NCI-H526 treated with DMSO at 0.1 percent for 48 hours (cell line): ENCODE results near the gene NACA.
"Not testable (repeated sequence)": the region's sequence is repeated elsewhere in the genome, so short reads cannot be mapped to it uniquely, and the experiment has no call there.

Experiments
- DNase-seq: peaks from one replicate; lab custom pipeline; 2025; lab: John Stamatoyannopoulos, UW

The NACA gene

DNA sequence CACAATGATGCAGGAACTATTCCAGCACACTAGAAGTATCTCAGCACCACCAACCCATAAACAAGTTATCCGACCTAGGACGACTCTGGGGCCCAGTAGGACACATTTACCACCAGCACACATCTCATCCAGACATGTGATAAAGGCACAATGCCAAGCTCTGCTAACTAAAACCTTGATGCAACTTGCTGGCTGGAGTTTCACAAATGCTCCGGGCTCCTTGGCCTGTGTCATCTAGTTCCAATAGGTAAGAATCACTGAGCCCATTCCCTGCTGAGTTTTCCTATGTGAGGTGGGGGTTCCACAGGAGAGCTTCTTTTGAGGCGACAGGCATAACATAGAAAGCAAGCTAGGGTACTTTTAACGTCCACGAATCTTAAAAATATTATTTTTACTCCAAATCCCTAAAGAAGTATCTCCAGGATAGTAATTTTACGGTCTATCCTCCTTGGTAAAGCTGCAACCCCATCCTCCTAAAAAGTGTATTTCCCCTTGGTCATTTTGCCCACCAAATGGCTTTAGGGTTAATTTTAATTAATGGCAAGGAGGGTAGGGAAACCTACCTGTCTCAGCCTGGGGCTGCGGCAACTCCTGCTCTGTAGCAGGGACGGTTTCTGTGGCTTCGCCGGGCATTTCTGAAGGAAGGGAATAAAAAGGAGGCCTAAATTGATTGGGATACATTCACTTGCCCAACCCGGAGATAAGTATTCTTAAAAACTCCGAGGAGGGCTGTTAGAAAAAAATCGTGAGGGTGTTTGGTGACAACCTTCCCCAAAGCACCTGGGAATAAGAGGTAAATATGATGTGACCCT lies 1.0 kb downstream of the NACA start:
- no peak for DNase-seq

DNA sequence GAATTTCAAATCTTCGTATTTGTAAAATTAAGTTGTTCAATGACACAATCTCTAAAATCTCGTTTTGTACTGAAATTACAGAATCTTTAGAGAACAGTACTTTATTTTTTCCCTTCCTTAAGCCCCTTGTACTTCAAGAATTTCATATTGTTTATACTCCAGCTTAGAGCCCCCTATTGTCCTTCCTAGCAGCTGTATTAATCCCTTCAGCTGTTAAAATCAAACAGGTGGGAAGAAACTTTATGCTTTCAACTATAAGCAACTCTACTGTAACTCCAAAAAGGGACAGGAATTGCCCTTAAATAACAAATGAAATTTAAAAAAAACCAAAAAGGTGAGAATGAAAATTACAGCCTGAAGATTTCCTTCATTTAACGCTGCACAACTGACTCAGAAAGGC lies 1.7 kb downstream of the NACA start:
- DNase-seq = no peak

DNA sequence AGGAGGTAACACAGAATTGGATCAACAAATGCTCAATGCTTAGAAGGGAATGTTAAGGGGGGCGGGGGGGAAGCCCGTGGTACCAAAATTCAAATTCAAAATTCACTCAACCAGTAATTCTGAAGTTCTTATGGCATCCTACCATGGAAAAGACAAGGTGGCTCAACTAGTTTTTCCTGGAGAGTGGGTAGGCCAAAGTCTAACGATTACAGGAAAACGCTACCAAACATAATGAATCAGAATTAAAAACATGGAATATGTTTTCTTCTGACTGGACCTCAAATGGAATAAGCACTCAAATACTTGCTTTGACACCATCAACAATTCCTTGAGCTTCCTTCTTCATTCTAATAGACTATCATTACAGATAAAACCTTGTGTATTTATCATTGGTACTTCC lies 2.3 kb downstream of the NACA start:
- DNase-seq = no peak

DNA sequence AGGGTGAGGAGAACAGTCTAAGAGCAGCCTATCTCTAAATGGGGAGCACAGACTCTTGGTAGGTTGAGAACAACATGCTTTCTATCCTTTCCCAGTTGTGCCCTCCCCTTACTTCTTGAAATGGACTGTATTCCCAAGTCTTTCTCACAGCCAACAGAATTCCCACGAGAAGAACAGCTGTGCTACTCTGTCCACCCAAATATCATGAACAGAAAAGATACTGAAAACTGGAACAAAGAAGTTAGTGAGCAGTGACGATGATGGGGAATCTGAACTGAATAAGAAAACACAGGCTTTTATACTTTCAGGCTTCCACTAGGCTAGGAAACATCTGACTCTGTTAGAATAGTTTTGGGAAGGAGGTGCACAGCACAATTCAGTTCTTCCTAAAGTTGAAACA lies 3.4 kb downstream of the NACA start:
- no peak for DNase-seq

DNA sequence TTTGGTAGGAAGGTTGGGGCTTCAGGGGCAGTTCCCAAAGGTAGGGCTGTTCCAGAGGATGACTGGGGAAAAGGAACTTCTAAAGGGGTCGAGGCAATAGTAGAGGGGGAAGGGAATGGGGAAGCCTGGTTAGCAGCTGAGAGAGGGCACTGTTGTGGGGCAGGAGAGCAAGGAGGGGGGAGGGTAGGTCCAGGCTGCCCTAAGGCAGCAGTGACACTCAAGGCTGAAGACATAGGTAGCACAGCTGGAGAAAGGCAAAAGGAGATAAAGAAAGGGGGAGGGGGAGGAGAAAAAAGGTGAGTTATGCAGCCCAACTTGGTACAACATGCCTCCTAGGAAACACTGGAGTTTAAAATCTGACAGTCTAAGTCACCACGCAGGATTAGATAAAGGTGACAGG lies 3.9 kb downstream of the NACA start:
- DNase-seq = no peak

DNA sequence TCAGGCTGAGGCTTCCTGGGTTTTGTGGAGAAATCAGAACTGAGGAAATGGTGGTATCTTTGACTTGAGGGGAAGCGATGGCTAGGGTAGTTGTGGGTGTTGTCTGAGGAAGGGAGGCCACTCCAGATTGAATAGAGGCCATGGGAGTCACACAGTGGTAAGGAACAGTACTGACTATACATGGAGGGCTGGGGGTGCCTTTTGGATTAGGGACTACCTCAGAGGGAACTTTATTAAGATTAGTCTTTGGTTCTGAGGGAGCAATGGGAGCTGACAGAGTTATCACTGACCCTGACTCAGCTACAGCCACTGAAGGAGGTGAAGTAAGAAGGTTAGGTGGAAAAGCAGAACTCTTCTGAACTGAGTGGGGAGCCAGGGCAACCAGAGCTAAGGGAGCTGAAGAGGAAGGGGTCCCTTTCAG lies 4.4 kb downstream of the NACA start:
- DNase-seq = no peak

DNA sequence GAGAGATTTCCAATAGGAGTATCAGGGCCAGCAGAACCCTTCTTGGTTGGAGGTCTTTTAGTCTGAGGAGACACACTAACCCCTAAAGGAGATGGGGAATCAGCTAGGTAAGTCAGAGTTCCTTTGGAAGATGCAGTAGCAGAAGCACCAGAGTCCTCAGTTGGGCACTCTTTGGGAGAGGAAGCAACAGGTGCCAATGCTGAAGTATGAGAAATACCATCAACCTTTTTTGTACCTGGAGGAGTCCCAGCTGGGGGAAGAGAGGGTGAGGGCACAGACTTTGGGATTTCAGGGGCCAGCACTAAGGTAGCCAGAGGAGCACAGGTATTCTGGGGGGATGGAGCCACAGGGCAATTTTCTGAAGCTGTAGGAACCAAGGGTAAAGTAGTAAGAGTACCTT lies 6.0 kb downstream of the NACA start:
- DNase-seq = no peak

DNA sequence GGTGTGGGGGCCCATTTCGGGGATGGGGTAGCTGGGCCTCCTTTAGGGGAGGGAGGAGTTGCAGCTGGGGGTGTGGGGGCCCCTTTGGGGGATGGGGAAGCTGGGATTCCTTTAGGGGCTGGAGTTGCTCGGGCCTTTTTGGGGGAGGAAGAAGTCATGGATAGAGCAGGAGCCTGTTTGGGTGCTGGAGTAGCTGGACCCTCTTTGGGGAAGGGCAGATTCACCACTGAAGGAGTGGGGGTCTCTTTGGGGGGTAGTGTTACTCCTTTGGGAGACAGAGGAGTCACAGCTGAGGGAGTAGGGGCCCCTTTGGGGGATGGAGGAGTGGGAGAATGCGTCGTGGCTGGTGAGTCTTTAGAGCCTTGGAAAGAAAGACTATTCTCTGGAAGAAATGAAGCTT lies 6.5 kb downstream of the NACA start:
- DNase-seq = no peak

DNA sequence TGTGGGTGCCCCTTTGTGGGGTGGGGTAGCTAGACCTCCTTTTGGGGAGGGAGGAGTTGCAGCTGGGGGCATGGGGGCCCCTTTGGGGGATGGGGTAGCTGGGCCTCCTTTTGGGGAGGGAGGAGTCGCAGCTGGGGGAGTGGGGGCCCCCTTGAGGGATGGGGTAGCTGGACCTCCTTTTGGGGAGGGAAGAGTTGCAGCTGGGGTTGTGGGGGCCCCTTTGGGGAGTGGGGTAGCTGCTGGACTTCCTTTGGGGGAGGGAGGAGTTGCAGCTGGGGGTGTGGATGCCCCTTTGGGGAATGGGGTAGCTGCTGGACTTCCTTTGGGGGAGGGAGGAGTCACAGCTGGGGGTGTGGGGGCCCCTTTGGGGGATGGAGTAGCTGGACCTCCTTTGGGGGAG lies 7.0 kb downstream of the NACA start:
- DNase-seq = no peak

DNA sequence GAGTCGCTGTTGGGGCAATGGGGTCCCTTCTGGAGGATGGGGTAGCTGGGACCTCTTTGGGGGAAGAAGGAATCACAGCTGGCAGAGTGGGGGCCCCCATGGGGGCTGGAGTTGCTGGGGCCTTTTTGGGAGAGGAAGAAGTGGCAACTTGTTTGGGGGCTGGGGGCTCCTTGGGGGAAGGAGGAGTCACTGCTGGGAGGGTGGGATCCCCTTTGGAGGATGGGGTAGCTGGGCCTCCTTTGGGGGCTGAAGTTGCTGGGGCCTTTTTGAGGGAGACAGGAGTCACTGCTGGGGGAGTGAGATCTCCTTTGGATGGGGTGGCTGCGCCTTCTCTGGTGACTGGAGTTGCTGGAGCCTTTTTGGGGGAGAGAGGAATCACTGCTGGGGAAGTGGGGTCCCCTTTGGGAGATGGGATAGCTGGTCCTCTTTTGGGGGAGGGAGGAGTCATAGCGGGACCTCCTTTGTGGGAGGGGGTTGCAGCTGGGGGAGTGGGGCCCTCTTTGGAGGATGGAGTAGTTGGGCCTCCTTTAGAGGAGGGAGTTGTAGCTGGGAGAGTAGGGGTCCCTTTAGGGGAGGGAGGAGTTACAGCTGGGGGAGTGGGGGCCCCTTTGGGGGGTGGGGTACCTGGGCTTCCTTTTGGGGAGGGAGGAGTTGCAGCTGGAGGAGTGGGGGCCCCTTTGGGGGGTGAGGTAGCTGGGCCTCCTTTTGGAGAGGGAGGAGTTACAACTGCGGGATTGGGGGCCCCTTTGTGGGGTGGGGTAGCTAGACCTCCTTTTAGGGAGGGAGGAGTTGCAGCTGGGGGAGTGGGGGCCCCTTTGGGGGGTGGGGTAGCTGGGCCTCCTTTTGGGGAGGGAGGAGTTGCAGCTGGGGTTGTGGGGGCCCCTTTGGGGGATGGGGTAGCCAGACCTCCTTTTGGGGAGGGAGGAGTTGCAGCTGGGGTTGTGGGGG lies 7.9 kb downstream of the NACA start:
- no peak for DNase-seq

DNA sequence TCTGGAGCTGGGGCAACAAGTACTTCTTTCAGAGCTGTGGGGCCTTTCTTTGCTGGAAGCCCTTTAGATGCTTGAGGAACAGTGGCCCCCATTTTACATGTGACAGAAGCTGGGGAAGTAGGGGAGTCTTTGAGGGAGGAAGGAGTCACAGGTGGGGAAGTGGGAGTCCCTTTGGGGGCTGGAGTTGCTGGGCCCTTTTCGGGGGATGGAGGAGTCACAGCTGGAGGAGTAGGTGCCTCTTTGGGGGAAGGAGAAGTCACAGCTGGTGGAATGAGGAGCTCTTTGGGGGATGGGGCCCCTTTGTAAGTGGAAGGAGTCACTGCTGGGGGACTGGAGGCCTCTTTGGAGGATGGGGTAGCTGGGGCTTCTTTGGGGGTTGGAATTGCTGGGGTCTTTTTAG lies 8.6 kb downstream of the NACA start:
- DNase-seq = no peak

DNA sequence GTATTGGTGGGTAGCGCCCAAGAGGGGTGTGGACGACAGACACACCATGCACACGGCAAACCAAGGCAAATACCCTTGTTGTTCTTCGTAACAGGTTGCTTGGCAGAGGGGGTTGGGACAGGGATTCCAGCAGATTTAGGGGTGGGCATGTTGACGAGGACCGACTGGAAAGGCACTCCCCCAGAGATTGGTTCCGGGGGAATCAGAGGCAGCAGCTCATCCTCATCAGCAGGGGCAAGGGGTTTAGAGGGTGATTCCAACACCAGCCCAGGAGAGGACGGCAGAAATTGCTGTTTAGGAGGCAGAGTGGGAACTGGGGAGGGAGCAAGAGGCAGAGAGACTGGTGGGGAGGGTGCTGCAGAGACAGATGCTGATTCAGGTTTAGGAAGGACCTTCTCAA lies 9.3 kb downstream of the NACA start:
- no peak for DNase-seq

DNA sequence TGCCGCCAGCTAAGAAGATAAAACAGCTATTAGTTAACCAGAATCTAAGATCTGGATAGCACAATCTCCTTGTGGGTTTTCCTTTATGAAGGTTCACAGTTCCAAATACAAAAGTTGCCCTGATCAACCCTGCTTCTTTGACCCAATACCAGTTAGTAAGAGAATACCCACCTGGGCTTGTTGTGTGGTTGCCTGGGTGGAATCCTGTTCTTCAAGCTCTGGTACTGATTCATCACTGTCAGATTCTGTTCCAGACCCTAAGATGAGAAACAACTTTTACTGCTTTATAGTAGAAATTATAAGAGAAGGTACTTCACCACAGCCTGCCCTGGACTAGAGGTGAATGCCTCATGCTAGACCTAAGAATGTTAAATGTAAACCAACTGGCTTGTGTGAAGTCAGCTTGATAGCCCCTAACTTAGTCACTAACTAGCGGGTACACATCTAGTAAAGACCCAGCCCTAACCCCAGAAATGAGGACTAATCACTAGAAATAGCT lies 10.6 kb downstream of the NACA start:
- DNase-seq = no peak

DNA sequence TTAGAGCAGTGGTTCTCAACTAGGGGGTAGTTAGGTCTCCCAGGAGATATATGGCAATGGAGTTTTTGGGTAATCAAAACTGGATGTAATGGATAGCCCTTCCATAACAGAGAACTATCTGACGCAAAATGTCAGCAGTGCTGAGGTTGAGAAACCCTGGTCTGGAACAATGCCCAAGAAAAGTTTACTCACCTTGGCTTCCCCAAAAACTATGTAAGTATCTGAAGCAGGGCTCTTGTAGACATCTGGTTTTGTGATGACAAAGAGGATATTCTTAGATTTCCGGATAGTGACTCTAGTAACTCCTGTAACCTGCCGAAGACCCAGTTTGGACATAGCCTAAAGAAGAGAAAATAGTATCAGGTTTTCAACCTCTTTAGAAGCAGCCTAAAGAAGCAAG lies 11.8 kb downstream of the NACA start:
- no peak for DNase-seq

DNA sequence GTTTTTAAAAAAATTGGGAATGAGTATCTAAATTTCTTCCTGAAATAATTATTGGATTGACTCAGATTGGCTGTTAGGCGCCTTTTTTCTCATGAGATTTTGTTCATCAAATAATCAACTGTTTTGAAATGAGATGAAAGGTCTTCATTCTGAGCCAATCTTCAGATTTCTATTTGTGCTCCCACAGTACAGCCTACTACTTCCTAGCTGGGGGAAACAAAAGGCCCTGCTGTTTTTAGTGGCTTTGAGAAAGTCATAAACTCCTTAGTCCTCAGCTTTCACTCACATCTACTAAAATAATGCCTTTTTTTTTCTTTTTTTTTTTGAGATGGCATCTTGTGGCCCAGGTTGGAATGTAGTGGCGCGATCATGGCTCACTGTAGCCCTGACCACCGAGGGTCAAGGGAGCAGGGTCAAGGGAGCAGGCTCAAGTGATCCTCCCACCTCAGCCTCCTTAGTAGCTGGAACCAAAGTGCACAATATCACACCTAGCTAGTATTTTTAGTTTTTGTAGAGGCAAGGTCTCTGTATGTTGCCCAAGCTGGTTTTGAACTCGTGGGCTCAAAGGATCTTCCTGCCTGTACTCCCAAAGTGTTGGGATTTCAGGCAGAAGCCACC lies 15.2 kb downstream of the NACA start:
- DNase-seq = no peak

DNA sequence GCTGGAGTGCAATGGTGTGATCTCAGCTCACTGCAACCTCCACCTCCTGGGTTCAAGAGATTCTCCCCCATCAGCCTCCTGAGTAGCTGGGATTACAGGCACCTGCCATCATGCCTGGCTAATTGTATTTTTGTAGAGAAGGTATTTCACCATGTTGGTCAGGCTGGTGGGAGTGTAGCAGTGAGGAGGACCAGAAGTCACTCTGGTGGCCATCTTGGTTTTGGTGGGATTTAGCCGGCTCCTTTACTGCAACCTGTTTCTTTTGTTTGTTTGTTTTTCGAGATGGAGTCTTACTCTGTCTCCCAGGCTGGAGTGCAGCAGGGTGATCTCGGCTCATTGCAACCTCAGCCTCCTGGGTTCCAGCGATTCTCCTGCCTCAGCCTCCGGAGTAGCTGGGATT lies 20.6 kb downstream of the NACA start:
- DNase-seq = not testable (repeated sequence)

DNA sequence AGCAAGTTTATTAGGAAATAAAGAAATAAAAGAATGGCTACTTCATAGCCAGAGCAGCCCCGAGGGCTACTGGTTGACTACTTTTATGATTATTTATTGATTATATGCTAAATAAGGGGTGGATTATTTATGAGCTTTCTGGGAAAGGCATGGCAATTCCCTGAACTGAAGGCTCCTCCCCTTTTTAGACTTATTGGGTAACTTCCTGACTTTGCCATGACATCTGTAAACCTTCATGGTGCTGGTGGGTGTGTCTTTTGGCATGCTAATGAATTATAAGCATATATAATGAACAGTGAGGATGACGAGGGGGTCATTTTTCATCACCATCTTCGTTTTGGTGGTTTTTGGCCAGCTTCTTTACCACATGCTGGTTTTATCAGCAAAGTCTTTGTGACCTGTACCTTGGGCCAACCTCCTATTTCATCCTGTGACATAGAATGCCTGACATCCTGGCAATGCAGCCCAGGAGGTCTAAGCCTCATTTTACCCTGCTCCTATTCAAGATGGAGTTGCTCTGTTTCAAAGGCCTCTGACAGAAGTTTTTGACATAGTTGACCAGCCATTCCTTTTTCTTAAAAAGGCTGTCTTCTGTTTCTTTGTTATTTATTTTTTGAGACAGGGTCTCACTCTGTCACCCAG lies 26.0 kb downstream of the NACA start:
- DNase-seq = no peak

DNA sequence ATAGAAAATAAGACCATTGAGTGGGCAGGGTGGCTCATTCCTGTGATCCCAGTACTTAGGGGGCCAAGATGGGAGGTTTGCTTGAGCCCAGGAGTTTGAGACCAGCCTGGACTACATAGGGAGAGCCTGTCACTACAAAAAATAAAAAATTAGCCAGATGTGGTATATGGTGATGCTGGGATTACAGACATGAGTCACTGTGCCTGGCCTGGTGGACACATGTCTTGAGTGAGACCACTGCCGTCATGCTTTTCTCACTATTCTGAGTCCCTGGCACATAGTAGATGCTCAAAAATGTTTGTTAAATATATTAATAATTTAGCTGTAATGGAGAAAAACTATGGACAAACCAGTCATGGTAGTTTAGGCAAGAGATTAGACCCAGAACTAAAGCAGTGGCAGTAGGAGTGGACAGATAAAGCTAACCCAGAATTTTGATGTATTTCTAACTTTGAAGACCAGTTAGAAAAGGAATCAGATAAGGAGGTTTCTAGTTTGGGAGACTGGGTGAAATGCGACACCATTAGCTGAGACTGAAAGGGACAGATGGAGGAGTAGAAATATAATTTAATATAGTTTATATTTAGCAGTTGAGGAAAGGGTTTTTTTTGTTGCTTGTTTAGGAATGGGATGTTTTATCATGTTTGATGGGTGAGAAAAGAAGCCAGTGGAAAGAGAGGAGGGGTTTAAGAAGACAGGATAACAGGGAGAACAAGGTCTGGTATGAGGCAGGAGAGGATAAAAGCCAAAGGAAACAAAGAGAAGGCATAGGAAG lies 29.6 kb downstream of the NACA start:
- DNase-seq = no peak

DNA sequence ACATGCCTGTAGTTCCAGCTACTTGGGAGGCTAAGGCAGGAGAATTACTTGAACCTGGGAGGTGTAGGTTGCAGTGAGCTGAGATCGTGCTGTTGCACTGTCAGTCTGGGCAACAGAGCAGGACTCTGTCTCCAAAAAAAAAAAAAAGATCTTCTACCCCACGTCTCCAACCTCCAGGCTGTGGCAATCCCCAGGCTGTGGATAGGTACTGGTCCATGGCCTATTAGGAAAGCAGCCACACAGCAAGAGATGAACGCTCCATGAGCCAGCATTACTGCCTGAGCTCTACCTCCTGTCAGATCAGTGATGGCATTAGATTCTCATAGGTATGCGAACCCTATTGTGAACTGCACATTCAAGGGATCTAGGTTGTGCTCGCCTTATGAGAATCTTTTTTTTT lies 30.9 kb downstream of the NACA start:
- no peak for DNase-seq

DNA sequence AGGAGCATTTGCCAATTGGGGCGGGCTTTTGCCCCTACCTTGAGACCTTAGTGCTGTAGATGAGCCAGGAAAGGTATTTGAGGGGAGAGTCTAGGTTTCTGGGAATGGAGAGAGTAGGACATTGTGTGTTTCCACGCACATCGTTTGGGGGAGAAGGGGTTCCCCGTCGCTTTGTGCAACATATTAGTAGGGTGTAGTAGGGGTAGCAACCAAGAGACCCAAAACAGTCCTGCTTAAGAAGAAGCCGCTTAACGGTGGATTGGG lies 36.3 kb downstream of the NACA start:
- DNase-seq = no peak

DNA sequence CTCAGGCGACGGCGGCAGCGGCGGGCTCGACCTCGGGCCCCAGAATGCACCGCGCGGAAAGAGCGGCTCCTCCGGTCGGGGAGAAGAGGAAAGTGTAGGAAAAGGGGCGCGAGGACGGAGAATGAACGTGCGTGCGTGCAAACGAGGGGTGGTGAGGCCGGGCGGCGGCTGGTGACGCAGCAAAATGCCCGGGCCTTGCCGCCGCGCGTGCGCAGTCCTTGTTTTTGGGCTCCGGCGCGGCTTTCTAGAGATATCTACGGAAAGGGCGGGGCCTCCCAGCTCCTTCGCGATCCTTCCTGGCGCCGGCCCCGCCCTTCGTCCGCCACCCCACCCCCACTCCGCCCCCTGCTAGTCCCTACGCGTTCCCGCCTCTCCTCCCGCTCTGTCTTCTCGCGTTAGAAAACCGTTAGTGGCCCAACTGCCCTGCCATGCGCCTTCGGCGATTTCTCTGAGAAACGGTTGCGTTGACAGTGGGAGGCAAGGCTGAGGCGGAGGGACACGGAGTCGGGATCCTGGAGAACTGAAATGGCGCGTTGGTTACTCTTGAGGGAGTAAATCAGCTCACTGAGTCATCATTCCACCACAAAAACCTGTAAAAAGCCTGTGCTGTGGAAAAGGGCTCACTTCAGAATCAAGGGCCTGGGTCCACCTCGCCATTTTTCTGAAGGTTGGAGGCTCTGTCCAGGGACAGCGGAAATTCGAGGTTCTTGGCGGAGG lies 36.8 kb downstream of the NACA start, which contains the start of gene PTGES3:
TSS of gene PTGES3 (minus strand) at position 156 of the 717 bp plus-strand sequence. CDS start 285 bp downstream, outside the sequence.
- peak; percentile 94 for DNase-seq
